Measurements from ENCODE around the gene PDZK1IP1. TPM values are rescaled to one million over a fixed set of nuclear protein-coding genes. Genes with fewer than 3 reads are reported as not detected.

PDZK1IP1 gene
- total and polyA plus RNA-seq, 9 donors = 0.36 to 66.1 (median 0.61) TPM; not detected in 2

Other genes with a start within 250 kb of the PDZK1IP1 start
- 1 to 10 TPM in 1 of 7 donors, under 1 TPM in 3, not detected in 3; 0.10 to 4.0 (median 0.28) TPM for gene CYP4A11, start 248.6 kb downstream of the PDZK1IP1 start, total RNA-seq
- gene CYP4A11, start 248.6 kb downstream of the PDZK1IP1 start, polyA plus RNA-seq = not detected
- gene CYP4X1, start 166.4 kb downstream of the PDZK1IP1 start, total RNA-seq = 10 to 100 TPM in 1 of 7 donors, 1 to 10 TPM in 2, under 1 TPM in 4; 0.18 to 12.3 (median 0.77) TPM
- gene CYP4X1, start 166.4 kb downstream of the PDZK1IP1 start, polyA plus RNA-seq = 1 to 10 TPM in 1 of 2 donors, under 1 TPM in 1; 0.97 to 6.8 TPM
- under 1 TPM in 2 of 7 donors, not detected in 5; 0.27 to 0.80 TPM for gene CYP4Z1, start 122.8 kb downstream of the PDZK1IP1 start, total RNA-seq
- gene CYP4Z1, start 122.8 kb downstream of the PDZK1IP1 start, polyA plus RNA-seq = under 1 TPM; 0.07 to 0.27 TPM
- gene CYP4A22, start 52.6 kb downstream of the PDZK1IP1 start, total RNA-seq = under 1 TPM in 1 of 7 donors, not detected in 6; 0.57 TPM
- gene CYP4A22, start 52.6 kb downstream of the PDZK1IP1 start, polyA plus RNA-seq = under 1 TPM in 1 of 2 donors, not detected in 1; 0.08 TPM
- 1 to 10 TPM; 1.2 to 4.7 (median 2.1) TPM for gene TAL1, start 42.2 kb upstream of the PDZK1IP1 start, total RNA-seq
- 1 to 10 TPM; 2.4 to 4.1 TPM for gene TAL1, start 42.2 kb upstream of the PDZK1IP1 start, polyA plus RNA-seq
- 1 to 10 TPM in 4 of 7 donors, under 1 TPM in 3; 0.60 to 2.3 (median 1.0) TPM for gene STIL, start 124.1 kb upstream of the PDZK1IP1 start, total RNA-seq
- gene STIL, start 124.1 kb upstream of the PDZK1IP1 start, polyA plus RNA-seq = 1 to 10 TPM in 1 of 2 donors, under 1 TPM in 1; 0.64 to 1.8 TPM
- gene CMPK1, start 143.8 kb upstream of the PDZK1IP1 start, total RNA-seq = 10 to 100 TPM; 52.2 to 71.5 (median 64.1) TPM
- 100 to 1,000 TPM in 1 of 2 donors, 10 to 100 TPM in 1; 38.8 to 109 TPM for gene CMPK1, start 143.8 kb upstream of the PDZK1IP1 start, polyA plus RNA-seq
- not detected for gene FOXE3, start 226.2 kb upstream of the PDZK1IP1 start, total RNA-seq
- not detected for gene FOXE3, start 226.2 kb upstream of the PDZK1IP1 start, polyA plus RNA-seq
- gene FOXD2, start 248.0 kb upstream of the PDZK1IP1 start, total RNA-seq = under 1 TPM in 4 of 7 donors, not detected in 3; 0.07 to 0.18 (median 0.09) TPM
- under 1 TPM; 0.05 to 0.10 TPM for gene FOXD2, start 248.0 kb upstream of the PDZK1IP1 start, polyA plus RNA-seq